ENCODE data around the gene GJC1.
A peak's percentile ranks its signal among the peaks of the same experiment; 100 is the strongest.
"Not testable (repeated sequence)": the region's sequence is repeated elsewhere in the genome, so short reads cannot be mapped to it uniquely, and the experiment has no call there.

GJC1 gene

DNA sequence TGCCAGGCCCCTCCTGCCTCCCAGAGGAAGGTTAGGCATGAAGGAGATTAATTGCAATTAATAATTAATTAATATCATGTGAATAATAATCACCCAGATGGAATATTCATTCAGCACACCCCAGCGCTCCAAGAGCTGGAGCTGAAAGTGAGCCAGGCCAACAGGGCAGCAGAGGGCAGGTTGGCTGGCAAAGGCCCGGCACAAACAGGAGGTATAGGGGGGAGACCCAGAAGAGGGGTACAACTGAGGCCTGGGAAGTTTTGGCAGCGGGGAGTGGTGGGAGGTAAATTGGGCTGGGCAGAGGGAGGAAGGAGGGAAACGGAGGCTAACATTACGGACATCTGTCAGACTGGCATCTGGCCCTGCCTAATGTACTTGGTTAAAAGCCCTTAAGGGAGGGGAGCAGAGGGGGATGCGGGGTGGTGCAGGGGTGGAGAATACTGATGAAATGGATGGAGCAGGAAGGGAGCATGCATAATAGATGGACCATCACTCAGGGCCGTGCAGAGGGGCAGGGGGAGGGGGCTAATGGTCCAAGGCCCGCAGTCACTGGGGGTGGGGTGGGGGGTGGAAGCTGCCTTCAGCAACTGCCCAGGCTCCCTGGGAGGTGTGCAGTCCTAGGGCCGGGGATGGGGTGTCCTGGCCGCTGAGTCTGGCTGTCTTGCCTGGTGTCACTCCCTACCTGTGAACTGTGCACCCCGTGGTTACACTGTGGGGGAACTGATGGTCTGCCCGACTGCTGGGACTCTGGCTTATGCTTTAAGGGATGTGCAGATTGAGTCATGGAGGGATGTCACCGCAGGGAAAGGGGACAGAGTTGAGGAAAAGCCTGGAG is 69.4 kb downstream of the GJC1 start:
- DNase-seq (ENCODE audit: low read depth), result no peak

DNA sequence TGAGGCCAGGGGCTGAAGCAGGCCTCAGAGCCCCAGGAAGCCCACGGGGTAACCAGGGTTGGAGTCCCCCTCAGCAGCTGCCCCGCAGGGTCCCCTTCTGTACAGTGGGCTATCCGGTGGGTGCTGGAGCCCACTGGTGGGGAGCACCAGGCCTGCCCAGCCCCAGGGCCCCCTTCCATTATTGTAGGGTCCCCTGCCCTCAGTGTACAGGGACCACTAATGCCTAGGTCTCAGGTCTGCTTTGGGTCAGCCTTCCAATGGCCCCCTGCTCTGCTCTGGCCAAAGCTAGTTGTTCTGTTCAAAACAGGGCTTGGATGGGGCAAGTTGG is 70.2 kb downstream of the GJC1 start:
- DNase-seq (ENCODE audit: low read depth), result no peak

DNA sequence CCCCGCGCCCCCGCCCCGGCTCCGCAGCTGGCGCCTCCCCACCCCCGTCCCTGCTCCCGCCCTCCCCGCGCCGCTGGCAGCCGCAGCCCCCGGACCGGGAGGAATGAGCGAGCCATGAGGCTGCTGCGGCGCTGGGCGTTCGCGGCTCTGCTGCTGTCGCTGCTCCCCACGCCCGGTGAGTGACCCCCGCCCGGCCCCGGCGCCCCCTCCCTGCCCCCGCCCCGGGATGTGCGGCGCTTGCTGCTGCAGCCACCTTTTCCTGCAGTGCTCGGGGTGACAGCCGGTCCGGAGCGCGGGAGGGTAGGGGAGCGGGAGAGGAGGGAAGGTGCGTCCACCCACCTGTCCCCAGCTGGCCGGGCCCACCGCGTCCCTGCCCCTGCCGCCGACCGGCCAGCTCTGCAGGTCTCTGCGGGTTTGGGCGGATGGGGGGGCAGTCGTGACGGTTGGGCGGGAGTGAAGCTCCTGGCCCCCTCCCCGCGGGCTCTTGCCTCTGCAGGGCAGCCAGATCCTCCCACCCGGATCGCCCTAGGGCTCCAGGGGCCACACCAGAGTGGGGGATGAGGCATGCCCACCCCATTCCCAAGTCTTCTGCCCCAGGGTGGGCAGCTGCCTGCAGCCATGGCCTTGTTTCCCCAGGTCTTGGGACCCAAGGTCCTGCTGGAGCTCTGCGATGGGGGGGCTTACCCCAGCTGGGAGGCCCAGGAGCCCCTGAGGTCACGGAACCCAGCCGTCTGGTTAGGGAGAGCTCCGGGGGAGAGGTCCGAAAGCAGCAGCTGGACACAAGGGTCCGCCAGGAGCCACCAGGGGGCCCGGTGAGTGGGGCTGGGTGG is 70.8 kb downstream of the GJC1 start:
- DNase-seq (ENCODE audit: low read depth), result peak; percentile 20

DNA sequence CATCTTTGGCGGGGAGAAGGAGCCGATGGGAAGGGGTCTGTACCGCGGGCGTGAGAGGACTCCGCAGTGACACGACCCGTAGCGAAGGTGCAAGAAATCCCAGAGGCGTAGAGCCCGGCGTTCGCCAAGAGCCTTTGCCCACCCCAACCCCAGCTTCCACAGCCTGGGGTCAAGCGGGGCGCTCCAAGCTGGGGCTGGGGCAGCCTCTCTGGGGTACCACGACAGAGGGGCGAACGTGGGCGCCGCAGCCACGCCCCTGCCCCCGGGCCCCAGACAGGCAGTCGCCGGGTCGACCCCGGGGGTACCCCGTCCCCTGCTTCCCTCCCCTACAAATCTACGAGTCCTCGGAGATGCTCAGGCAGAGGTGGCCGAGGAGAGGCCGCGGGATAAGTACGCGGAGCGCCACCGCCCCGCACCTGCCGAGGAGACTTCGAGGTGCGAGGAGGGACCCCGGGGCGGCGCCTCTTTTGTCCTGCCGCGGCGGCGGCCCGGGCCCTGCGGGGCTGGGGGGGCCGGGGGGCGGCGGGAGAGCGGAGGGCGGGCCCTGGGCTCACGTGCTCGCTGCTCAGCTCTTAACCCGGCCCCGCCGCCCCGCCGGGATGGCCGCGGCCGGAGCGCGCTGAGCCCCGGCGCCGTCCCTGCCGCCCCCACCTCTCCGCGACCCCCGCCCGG is 71.5 kb downstream of the GJC1 start, which contains the start of gene ADAM11:
Gene ADAM11, plus strand, starts transcription at position 575 of the 672 bp plus-strand sequence. CDS start 212 bp downstream, outside the sequence.
- peak; percentile 12 for DNase-seq (ENCODE audit: low read depth)

DNA sequence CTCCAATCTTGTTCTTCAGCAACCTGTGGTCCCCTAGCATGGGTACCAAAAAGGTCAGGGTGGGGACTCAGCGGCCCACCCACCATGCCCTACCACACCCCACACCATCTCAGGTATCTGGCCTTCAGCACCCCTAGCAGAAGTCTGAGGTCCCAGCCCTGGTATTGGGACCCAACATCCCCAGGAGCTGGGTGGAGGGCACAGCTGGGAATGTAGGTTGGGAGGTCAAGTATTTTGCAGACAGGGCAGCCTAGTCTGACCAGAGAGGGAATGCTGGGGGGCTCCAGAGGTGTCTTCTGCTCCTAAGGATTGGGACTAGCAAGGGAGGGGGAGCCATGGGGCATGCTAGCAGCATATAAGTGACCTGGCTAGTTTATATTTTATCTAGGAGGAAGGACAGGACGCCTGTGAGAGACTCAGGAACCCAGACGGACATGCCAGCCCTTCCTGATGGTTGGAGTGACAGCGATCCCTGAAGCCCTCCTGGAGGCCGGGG is 72.1 kb downstream of the GJC1 start:
- no peak for DNase-seq (ENCODE audit: low read depth)

DNA sequence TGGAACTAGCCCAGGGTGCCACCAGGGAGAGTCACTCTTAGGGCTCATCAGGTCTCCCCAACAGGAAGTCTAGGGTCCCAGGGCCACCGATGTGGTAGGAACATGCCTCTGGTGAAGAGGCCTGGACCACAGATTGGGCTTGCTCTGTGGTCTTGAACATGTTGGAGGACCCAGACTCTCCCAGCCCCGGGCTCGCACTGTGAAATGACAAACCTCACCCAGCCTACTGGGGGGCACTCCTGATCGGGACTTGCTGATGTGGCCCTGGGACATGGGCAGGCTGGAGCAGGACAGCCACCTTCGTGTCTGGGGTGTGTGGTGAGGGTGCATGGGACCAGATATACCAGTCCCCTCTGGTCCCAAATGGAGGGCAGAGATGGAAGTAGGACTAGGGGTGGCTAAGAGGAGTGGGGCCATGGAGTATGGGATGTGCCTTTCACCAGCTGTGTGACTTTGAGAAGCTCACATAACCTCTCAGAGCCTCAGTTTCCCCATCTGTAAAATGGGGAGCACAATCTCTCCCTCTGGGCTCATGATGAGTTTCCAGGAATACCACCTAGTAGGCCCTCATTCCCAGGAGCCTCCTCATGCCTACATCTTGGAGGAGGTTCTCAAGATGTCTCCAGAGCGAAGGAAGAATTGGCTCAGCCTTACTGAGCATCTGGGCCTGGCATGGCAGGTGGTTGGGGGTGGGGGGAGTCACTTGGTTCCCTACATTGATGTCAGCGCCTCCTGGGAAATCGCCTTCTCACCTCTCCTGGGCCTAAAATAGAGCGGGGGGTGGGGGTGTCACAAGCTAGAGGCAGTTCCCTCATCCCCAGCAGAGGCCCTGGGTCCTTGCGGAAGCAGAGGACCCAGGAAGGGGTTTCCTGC is 72.8 kb downstream of the GJC1 start:
- no peak for DNase-seq (ENCODE audit: low read depth)

DNA sequence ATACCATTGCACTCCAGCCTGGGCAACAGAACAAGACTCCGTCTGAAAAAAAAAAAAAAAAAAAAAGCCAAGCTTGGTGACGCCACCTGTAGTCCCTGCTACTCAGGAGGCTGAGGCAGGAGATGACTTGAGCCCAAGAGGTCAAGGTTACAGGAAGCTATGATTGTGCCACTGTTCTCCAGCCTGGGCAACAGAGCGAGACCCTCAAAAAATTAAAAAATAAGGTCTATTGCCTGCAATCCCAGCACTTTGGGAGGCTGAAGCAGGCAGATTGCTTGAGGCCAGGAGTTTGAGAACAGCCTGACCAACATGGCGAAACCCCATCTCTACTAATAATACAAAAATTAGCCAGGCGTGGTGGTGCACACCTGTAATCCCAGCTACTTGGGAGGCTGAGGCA is 74.9 kb downstream of the GJC1 start:
- not testable (repeated sequence) for DNase-seq (ENCODE audit: low read depth)

DNA sequence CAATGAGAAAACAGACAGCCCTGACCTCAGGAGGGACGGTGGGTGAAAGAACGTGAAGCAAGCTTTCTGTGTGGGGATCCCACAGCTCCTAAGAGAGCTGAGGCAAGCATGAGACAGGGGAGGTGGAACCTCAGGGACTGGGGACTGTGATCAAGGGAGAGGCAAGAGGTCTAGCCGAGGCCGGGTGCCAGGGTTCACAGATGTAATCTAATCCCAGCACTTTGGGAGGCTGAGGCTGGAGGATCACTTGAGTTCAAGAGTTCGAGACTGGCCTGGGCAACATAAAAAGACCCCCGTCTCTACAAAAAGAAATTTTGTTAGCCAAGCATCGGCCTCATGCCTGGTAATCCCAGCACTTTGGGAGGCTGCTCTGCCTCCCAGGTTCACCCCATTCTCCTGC is 75.8 kb downstream of the GJC1 start:
- no peak for DNase-seq (ENCODE audit: low read depth)

DNA sequence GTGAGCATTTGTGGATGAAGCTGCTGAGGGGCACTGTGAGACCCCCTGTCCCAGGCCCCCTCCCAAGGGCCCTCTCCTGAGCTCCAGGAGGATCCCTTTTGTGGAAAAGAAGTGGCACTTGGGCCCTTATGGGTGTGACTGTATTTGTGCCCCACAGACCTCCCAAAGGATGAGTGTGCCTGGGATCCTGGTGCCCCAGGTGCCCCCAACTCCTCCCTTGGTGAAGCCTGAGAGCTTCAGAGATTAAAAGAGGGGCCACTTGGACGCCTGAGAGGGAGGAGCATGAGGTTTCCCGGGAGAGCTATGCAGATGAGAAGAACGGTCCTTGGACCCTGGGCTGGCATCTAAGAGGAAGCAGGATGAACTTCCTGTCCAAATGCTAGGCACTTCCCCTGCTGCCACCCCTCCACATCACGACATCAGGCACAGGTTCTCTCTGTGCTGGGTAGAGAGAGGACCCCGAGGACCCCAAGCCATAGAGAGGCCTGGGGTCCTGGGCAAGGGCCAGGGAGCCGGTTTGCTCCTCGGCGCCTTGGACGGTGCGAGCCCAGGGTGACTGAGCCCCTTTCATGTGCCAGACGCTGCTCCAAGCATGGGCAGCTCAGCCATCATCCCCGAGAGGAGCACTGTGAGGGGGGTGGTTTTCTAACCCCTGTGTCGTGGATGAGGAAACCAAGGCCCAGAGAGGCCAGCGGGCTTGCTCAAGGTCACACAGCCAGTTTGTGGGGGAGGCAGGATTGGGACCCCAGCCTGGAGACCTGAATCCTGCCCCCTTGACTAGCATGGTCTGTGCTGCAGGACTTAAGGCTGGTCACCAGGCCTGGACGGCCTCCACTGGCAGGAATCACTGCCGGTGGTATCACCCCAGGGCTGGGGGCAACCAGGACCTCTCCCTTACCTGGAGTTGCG is 76.9 kb downstream of the GJC1 start:
- DNase-seq (ENCODE audit: low read depth), result no peak

DNA sequence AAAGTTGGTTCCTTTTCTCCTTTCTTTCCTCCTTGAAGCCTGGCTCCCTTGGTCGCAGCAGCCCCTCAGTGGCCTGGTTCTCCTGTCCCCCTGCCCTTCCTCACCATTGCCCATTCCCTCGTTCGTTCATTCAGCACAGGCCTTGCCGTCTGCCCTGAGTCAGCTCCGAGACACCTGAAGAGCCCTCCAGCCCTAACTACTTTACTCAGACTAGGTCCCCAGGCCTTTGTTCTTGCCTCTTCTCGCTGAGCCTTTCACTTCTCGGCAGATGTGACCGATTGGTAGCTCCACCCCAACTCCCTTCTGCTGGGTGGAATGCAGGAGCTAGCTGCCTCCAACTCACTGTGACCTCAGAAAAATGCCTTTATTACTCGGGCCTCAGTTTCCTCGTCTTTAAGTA is 78.3 kb downstream of the GJC1 start:
- no peak for DNase-seq (ENCODE audit: low read depth)

DNA sequence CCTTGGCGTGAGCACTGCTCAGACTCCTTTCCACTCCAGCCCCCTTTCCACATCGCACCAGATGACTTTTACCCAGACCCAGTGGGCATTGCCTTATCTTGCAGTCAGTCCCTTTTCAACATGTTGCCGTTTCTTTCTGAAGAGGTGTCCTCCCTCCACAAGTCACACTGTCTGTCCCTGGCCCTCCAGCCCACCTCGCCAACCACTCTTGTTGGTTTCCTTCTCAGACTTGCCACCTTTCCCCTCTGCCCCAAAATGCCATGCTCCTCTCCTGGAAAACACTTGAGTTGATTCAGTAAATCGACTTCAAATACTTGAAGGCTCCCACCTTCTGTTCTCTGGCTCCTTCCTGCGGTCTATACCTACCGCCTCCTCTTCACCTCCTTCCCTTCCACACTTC is 78.8 kb downstream of the GJC1 start:
- DNase-seq (ENCODE audit: low read depth), result no peak

DNA sequence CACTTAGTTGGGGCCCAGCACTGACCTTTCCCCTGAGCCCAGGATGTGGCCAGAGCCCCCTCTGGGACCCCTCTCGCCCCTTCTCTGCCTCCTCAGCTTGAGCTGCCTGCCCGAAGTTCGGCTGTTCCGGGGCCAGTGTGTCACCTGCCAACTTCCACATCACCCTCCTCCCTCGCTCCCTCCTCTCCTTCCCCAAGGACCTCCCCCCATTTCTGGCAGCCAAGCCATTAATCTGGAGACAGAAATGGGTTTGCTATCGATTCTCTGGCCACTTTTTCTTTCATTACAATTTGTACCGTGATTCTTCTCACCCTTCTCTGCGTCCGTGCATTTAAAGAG is 80.1 kb downstream of the GJC1 start:
- DNase-seq (ENCODE audit: low read depth), result no peak

DNA sequence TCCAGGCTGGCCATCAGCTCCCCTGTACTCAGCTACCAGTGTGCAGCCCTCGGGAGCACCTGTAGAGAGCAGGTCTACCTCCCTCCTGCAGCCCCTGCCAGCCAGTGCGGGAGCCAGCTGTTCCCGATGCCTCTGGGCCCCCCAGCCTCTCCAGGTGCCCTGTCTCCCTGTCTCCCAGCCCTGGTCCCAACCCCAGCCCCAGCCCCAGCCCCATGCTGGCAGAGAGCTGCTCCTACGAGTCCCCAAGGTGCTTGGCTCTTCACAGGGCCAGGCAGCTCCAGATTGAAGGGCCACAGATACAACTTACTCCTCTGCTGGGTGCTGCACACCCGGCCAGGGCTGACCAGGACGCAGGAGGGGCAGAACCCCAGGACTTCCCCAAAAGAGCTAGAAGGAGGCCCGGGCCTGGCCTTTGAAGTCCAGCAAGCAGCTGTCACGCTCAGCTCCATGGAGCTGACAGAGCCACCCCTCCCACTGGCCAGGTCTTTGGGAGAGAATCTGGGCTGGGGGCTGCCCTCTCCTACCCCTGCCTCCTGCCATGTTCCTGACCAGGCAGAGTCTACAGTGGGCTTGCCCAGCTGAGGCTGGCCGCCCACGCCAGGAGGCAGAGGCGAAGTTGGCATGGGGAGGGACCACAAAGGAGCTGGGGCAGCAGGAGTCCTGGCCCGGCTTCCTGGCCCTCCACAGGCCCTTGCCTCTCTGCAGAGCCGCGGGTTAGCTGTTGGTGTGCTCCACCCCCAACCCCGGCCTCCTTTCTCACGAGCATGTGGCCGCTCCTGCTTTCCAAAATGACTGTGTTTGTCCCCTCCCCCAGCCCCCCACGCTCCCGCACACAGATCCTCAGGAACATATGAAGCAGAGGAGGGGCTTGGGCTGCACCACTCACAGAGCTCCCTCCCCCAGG is 80.8 kb downstream of the GJC1 start:
- DNase-seq (ENCODE audit: low read depth), result no peak

Measured in EH (cell line).